Inflammatory macrophage treated with lipopolysaccharide for 4 hours (primary cell): ENCODE results near the gene BTK.

ENCODE experiments used
- DNase-seq: peaks from one replicate; pipeline ENCODE4 v3.0.0-alpha.2; 2020

Gene BTK

GRCh38 chrX:101385795-101386541, at the start of gene BTK:
TSS of gene BTK (minus strand) at chrX:101386191. CDS start at chrX:101375284, 10,907 bp downstream.
- DNase-seq, result peak; percentile 79

GRCh38 chrX:101430457-101431078, 44.6 kb upstream of the BTK start:
- DNase-seq, result no peak

- no peak for DNase-seq
Observed at GRCh38 chrX:101429934-101430333, 43.9 kb upstream of the BTK start.

- no peak for DNase-seq
Observed at GRCh38 chrX:101427954-101428353, 42.0 kb upstream of the BTK start.

GRCh38 chrX:101419489-101419888, 33.5 kb upstream of the BTK start:
- DNase-seq, result no peak

- peak; percentile 60 for DNase-seq
Observed at GRCh38 chrX:101417981-101418841, 32.2 kb upstream of the BTK start.

- DNase-seq, result no peak
Observed at GRCh38 chrX:101417190-101417589, 31.2 kb upstream of the BTK start.

- no peak for DNase-seq
Observed at GRCh38 chrX:101416691-101417090, 30.7 kb upstream of the BTK start.

GRCh38 chrX:101415180-101416145, 29.5 kb upstream of the BTK start:
- peak; percentile 61 for DNase-seq

- DNase-seq, result peak; percentile 32
Observed at GRCh38 chrX:101411984-101412383, 26.0 kb upstream of the BTK start.

- DNase-seq, result no peak
Observed at GRCh38 chrX:101410461-101410860, 24.5 kb upstream of the BTK start.

- DNase-seq, result no peak
Observed at GRCh38 chrX:101409043-101409442, 23.1 kb upstream of the BTK start.

- DNase-seq, result no peak
Observed at GRCh38 chrX:101408532-101408841, 22.5 kb upstream of the BTK start.

GRCh38 chrX:101407748-101408531, 21.9 kb upstream of the BTK start, which contains the start of the genes GLA and HNRNPH2:
TSS of gene GLA (minus strand) at chrX:101407925. CDS start at chrX:101407903, 22 bp downstream.
TSS of gene HNRNPH2 (plus strand) at chrX:101408222. CDS start at chrX:101411989, 3,767 bp downstream.
- peak; percentile 96 for DNase-seq

- peak; percentile 41 for DNase-seq
Observed at GRCh38 chrX:101407167-101407747, 21.3 kb upstream of the BTK start.

GRCh38 chrX:101399825-101400224, 13.8 kb upstream of the BTK start:
- no peak for DNase-seq

GRCh38 chrX:101398694-101399093, 12.7 kb upstream of the BTK start:
- DNase-seq, result no peak

GRCh38 chrX:101397779-101398178, 11.8 kb upstream of the BTK start:
- no peak for DNase-seq

- DNase-seq, result peak; percentile 77
Observed at GRCh38 chrX:101395789-101396188, 9.8 kb upstream of the BTK start.

- DNase-seq, result no peak
Observed at GRCh38 chrX:101394372-101394771, 8.4 kb upstream of the BTK start.
